Peyer's patch (tissue), 4 donors: Measurements from ENCODE around the gene SRGAP1.

Experiments used
- POLR2A ChIP-seq, 2 donors: fragments of 450-650 bp; IDR thresholded peaks; one replicate each; pipeline ENCODE4 v1.5.1; 2017; ENCODE audit warnings: antibody characterized with exemption in 2 of 2, mild to moderate bottlenecking in 2 of 2, moderate library complexity in 2 of 2
- TF ChIP-seq, protein P1 (sequence below), 6 experiments: fragments of 450-650 bp in 4 of 6; fragments of 200-600 bp in 2 of 6; sonication (generic) in 1 of 6; IDR thresholded peaks; one replicate each; pipeline ENCODE4 v1.5.1; 2017 to 2019; ENCODE audit warnings: antibody characterized with exemption in 6 of 6, mild to moderate bottlenecking in 3 of 6, moderate library complexity in 1 of 6

DNA sequence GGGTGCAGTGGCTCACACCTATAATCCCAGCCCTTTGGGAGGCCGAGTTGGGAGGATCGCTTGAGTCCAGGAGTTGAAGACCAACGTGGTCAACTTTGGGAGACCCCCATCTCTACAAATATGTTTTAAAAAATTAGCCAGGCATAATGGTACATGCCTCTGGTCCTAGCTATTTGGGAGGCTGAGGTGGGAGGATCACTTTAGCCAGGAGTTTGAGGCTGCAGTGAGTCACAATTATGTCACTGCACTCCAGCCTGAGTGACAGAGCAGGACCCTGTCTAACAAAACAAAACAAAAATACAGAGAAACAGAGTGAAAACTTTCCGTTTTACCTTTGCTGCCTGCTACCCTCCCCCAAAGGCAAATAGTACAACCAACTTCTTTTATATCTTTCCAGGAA, 60.2 kb downstream of the SRGAP1 start:
- TF ChIP-seq, protein P1, sequence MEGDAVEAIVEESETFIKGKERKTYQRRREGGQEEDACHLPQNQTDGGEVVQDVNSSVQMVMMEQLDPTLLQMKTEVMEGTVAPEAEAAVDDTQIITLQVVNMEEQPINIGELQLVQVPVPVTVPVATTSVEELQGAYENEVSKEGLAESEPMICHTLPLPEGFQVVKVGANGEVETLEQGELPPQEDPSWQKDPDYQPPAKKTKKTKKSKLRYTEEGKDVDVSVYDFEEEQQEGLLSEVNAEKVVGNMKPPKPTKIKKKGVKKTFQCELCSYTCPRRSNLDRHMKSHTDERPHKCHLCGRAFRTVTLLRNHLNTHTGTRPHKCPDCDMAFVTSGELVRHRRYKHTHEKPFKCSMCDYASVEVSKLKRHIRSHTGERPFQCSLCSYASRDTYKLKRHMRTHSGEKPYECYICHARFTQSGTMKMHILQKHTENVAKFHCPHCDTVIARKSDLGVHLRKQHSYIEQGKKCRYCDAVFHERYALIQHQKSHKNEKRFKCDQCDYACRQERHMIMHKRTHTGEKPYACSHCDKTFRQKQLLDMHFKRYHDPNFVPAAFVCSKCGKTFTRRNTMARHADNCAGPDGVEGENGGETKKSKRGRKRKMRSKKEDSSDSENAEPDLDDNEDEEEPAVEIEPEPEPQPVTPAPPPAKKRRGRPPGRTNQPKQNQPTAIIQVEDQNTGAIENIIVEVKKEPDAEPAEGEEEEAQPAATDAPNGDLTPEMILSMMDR (IDR thresholded peaks at IDR 0.05), result no peak
- no peak for TF ChIP-seq POLR2A (IDR thresholded peaks at IDR 0.05)
